Esophagus squamous epithelium (tissue), 5 donors: ENCODE data around the gene DUSP8. TPM values are rescaled to one million over a fixed set of nuclear protein-coding genes. Genes with fewer than 3 reads are reported as not detected.

Experiments
- DNase-seq: peaks from one replicate; lab custom pipeline; 2025; lab: John Stamatoyannopoulos, UW
- H3K27ac ChIP-seq, 4 donors: fragments of 200-600 bp; sonication (generic); one replicate each; pipeline ENCODE4 v1.5.1; 2016 to 2019; ENCODE audit warnings: mild to moderate bottlenecking in 1 of 4
- H3K27me3 ChIP-seq, 4 donors: fragments of 200-600 bp; sonication (generic); 1 replicate in 3 of 4; 2 replicates in 1 of 4; pipeline versions ENCODE4 v1.5.1 to v1.6.0; 2017 to 2021; ENCODE audit warnings: antibody characterized with exemption in 1 of 4
- H3K36me3 ChIP-seq, 3 donors: fragments of 200-600 bp; sonication (generic); one replicate each; pipeline ENCODE4 v1.5.1; 2016 to 2019
- H3K4me1 ChIP-seq, 3 donors: fragments of 200-600 bp; sonication (generic); one replicate each; pipeline ENCODE4 v1.5.1; 2017 to 2019
- H3K4me3 ChIP-seq, 4 donors: fragments of 200-600 bp; sonication (generic); 1 replicate in 3 of 4; 2 replicates in 1 of 4; pipeline ENCODE4 v1.5.1; 2016 to 2019; ENCODE audit warnings: mild to moderate bottlenecking in 2 of 4, moderate library complexity in 1 of 4
- H3K9me3 ChIP-seq, 3 donors: fragments of 200-600 bp; sonication (generic); one replicate each; pipeline ENCODE4 v1.5.1; 2016 to 2019
- CTCF ChIP-seq, 6 experiments: fragments of 450-650 bp in 4 of 6; fragments of 200-600 bp in 2 of 6; sonication (generic) in 2 of 6; IDR thresholded peaks; one replicate each; pipeline ENCODE4 v1.5.1; 2016 to 2019; ENCODE audit warnings: antibody characterized with exemption in 6 of 6, mild to moderate bottlenecking in 4 of 6, moderate library complexity in 4 of 6
- POLR2A ChIP-seq, 4 donors: fragments of 450-650 bp; IDR thresholded peaks; one replicate each; pipeline ENCODE4 v1.6.1; 2017; ENCODE audit warnings: antibody characterized with exemption in 4 of 4, mild to moderate bottlenecking in 4 of 4, moderate library complexity in 3 of 4
- WGBS, 2 donors: methylation state at CpG; one replicate each; pipeline ENCODE4 v1.1.5; 2018; 5-methylcytosine and 5-hydroxymethylcytosine counted together
- intact Hi-C: fragments of 100-400 bp; cut with DNase I; formaldehyde crosslinking; loops from one replicate; pipeline ENCODE4 v1.15.0; 2022
- total RNA-seq, 4 donors: library from RNA; depleted of rRNA; stranded (reverse); fragments of >200 nt; gene quantifications; one replicate each; pipeline ENCODE4 v1.1.0, GENCODE V29; 2016
- donor health status: DM: yes; HTN: yes; CAD: no.

DUSP8 gene
- total RNA-seq, 4 donors from 2014 or later: 0.12 to 1.3 (median 0.64) TPM

GRCh38 chr11:1545432-1545831 is 26.6 kb downstream of the DUSP8 start:
- H3K36me3 ChIP-seq: no peaks in the 10 kb centered on the region
- no peak overlapping the region for H3K4me3 ChIP-seq
- no peak overlapping the region for H3K27ac ChIP-seq
- DNase-seq: no peak
- WGBS, 2 donors: 68 to 69% methylated on average over 5 of the region's 5 CpGs
- H3K27me3 ChIP-seq: peaks cover 4 to 78% (median 7%) of the 10 kb centered on the region in 4 donors
- H3K9me3 ChIP-seq: no peaks in the 10 kb centered on the region
- intact Hi-C loops: no loop called here
- H3K4me1 ChIP-seq: peaks cover 22 to 32% (median 28%) of the 10 kb centered on the region in 3 donors
- no peak for TF ChIP-seq POLR2A (IDR thresholded peaks at IDR 0.05)
- no peak for TF ChIP-seq CTCF (IDR thresholded peaks at IDR 0.05)

GRCh38 chr11:1544536-1544935 is 27.5 kb downstream of the DUSP8 start:
- Histone ChIP-seq H3K4me1 (peaks cover 22 to 32% (median 28%) of the 10 kb centered on the region in 3 donors), H3K27ac (no peak overlapping the region), H3K36me3 (no peaks in the 10 kb centered on the region), H3K27me3 (peaks cover 4 to 72% (median 7%) of the 10 kb centered on the region in 4 donors), H3K9me3 (no peaks in the 10 kb centered on the region), H3K4me3 (no peak overlapping the region)
- intact Hi-C loops: no loop called here
- no peak for TF ChIP-seq POLR2A (IDR thresholded peaks at IDR 0.05)
- 71% methylated on average over 5 of the region's 6 CpGs; no CpG with 5 or more reads in 1 of the 2 donors for WGBS, 2 donors
- DNase-seq: no peak

GRCh38 chr11:1543606-1544263 is 28.3 kb downstream of the DUSP8 start:
- 68 to 89% methylated on average over 3 to 4 of the region's 13 CpGs for WGBS, 2 donors
- Histone ChIP-seq H3K27me3 (peaks cover 4 to 66% (median 7%) of the 10 kb centered on the region in 4 donors), H3K36me3 (no peaks in the 10 kb centered on the region), H3K4me1 (peaks cover 22 to 31% (median 28%) of the 10 kb centered on the region in 3 donors), H3K4me3 (no peak overlapping the region), H3K27ac (no peak overlapping the region), H3K9me3 (no peaks in the 10 kb centered on the region)
- DNase-seq: no peak
- intact Hi-C loops: no loop called here
- TF ChIP-seq POLR2A (IDR thresholded peaks at IDR 0.05) (no peak), CTCF (IDR thresholded peaks at IDR 0.05) (no peak)

GRCh38 chr11:1542267-1542666 is 29.8 kb downstream of the DUSP8 start:
- intact Hi-C loops: no loop called here
- H3K36me3 ChIP-seq: no peaks in the 10 kb centered on the region
- no CpG with 5 or more reads among the region's 10 CpGs for WGBS, 2 donors
- H3K27me3 ChIP-seq: peaks cover 0 to 61% (median 4%) of the 10 kb centered on the region in 4 donors
- peaks cover 11 to 21% (median 15%) of the 10 kb centered on the region in 3 donors for H3K4me1 ChIP-seq
- H3K27ac ChIP-seq: no peak overlapping the region
- no peak for DNase-seq
- H3K4me3 ChIP-seq: no peak overlapping the region
- no peak for TF ChIP-seq CTCF (IDR thresholded peaks at IDR 0.05)
- no peak for TF ChIP-seq POLR2A (IDR thresholded peaks at IDR 0.05)
- H3K9me3 ChIP-seq: peaks cover 0 to 4% (median 0%) of the 10 kb centered on the region in 3 donors

- TF ChIP-seq CTCF (IDR thresholded peaks at IDR 0.05) (no peak), POLR2A (IDR thresholded peaks at IDR 0.05) (no peak)
- intact Hi-C loops: no loop called here
- no peak for DNase-seq
- no peak overlapping the region for H3K4me3 ChIP-seq
- H3K4me1 ChIP-seq: peaks cover 9 to 21% (median 16%) of the 10 kb centered on the region in 3 donors
- H3K9me3 ChIP-seq: peaks cover 0 to 4% (median 0%) of the 10 kb centered on the region in 3 donors
- 89% methylated on average over 7 of the region's 22 CpGs; no CpG with 5 or more reads in 1 of the 2 donors for WGBS, 2 donors
- no peaks in the 10 kb centered on the region for H3K36me3 ChIP-seq
- peaks cover 0 to 55% (median 3%) of the 10 kb centered on the region in 4 donors for H3K27me3 ChIP-seq
- H3K27ac ChIP-seq: no peak overlapping the region
Observed at GRCh38 chr11:1541474-1542204, 30.4 kb downstream of the DUSP8 start.
